GM19372 (cell line): ENCODE measurements around the gene SLC39A7.
A peak's percentile ranks its signal among the peaks of the same experiment; 100 is the strongest.

Experiments used
- ATAC-seq: cut with Tn5 transposase; IDR thresholded peaks from one replicate; pipeline ENCODE4 v1.9.1; 2021; ENCODE audit warnings: mild to moderate bottlenecking, low read depth, moderate library complexity; ENCODE audit not compliant: unreplicated experiment

Gene SLC39A7, protein sequence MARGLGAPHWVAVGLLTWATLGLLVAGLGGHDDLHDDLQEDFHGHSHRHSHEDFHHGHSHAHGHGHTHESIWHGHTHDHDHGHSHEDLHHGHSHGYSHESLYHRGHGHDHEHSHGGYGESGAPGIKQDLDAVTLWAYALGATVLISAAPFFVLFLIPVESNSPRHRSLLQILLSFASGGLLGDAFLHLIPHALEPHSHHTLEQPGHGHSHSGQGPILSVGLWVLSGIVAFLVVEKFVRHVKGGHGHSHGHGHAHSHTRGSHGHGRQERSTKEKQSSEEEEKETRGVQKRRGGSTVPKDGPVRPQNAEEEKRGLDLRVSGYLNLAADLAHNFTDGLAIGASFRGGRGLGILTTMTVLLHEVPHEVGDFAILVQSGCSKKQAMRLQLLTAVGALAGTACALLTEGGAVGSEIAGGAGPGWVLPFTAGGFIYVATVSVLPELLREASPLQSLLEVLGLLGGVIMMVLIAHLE

DNA sequence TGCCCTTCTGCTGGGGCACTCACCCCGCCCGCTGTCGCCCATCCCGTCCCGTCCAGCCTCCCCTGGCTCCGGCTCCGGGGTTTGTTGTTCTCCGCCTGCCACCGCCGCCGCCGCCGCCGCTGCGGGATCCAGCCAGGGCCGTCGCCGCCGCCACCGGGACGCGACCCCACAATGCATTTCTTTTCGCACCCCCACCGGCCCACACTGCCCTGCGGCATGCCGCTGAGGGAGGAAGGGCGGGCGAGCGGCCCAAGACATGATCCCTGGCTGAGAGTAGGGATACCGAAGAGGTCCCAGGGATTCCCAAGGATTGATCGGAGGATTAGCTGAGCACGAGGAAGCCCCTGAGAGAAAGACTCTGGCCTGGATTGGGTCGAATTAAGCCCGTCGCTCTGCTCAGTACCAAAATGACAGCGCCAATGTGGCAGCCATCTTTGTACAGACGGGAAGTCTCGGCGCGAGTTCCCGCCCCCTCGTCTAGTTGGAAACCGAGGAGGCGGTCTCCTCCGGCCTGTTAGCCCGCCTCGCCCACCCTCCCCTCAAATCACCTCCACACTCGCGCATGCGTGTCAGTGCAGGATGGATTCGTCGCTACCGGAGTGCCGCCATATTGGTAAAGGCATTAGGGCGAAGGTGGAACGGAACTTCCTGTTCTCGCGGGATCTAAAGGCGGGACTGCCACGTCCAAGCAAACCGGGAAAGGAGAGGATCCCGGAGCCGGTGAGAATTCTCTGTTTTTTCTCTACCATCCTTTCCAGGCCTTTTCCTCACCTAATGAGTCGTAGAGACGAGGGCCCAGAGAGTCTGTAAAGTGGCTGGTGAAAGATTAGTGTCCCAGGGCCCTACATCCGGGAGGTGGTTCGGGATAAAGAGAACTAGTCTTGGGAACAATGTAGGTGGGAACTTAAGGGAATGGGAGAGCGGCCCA is at the start of gene SLC39A7, which contains the start of gene RXRB:
TSS of gene SLC39A7 (plus strand) at position 649 of the 928 bp plus-strand sequence. CDS start 379 bp downstream, outside the sequence.
TSS of gene RXRB (minus strand) at position 447 of the 928 bp plus-strand sequence. CDS start at position 258, 189 bp downstream.
- peak; percentile 64 for ATAC-seq

DNA sequence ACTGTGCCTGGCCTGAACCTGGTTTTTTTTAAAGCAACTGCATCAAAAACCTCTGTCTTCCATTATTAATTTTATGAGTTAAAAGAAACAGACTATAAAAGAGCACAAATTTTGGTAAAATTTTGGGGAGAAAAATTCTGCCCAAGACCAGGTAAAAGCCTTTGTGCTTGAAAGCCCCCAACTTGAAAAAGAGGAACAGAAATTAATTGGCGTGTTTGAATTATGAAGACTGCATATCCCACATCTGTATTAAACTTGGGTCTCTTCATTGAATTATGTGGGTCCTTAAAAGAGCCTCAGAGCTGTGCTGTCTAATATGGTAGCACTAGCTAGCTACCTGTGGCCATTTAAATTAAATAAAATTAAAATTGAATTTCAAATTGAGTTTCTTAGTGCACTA is 49.6 kb upstream of the SLC39A7 start:
- no peak for ATAC-seq

- ATAC-seq: no peak
These were observed 46.3 kb upstream of the SLC39A7 start for GRCh38 chr6:33154349-33154748.

GRCh38 chr6:33156561-33156960 is 44.1 kb upstream of the SLC39A7 start:
- ATAC-seq: no peak

DNA sequence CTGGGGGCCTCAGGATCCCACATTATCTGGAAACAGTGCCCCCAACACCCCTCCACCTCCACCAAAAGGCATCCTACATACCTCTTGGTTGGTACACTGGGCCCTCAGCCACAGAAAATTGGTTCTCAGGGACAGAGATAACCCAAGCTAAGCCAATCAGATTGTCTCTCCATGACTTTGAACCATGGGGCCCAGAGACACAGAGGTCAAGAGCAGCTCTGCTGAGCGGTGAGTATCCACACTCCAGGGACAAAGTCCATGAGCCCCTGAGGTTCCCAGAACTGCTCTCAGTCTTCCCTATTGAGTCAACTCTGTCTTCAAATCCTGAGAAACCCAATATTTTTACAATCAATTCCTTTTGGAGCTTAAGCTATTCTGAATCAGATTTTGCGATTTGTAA is 43.7 kb upstream of the SLC39A7 start:
- no peak for ATAC-seq

- ATAC-seq: no peak
These were observed 40.6 kb upstream of the SLC39A7 start for GRCh38 chr6:33160096-33160495.

- ATAC-seq: no peak
These were observed 39.8 kb upstream of the SLC39A7 start for GRCh38 chr6:33160728-33161344.

DNA sequence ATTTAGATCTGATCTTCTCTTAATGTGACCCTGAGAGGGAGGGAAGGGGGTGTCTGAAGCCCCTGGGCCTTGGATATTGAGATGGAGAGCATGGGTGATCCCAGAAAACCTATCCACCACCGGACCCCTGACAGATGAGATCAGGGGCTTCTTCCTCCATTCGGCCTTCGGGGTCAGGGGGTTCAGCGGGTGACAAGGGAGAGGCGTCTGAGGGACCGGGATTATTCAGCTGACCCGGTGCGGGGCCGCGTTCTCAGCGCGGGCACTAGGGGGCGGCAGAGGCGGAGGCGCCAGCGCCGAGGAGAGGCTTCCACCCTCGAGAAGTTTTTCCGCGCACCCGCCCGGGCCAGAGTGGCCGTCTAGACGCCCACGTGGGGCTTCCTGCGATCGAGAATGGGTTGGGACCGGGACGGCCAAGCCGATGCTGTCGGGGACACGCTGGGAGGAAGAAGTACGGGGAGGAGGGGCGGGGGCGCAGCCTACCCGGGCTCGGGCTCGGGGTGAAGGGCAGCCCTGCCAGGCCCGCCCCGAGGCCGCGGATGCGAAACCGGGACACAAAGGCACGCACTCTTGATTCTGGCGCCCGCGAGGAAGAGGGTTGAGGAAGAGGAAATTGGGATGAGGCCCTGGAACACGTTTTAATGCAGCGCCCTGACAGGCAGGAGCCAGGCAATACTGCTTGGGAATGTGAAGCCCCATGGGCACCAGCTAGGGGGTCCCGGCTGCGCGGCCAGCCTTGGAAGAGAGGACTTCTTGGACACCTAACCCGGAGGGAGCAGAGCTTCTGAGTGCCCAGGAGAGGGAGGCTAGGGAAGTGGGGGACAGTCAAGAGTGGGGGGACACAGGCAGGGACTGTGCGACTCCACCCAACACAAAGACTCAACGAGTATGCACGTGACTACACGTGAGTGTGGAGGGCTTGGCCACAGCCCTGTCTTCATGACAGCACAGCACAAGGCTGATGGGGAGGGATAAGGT is 39.0 kb upstream of the SLC39A7 start:
- ATAC-seq: no peak

DNA sequence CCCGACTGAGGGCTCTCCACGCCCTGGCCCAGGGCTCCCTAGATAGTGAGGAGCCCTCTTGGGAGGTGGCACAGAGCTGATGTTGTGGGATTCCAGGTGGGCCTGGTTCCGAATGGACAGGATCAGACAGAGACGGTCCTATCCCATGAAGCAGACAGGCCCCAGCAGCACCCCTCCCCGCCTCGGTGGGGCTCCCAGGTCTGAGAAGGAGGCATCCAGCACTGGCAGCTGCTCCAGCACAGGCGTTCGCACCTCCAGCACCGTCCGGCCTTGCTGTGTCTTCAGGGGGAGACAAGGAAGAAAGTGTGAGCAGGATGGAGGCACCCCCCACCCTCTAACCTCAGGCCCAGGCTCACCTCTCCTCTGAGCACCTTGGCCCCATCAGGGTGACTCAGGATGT is 37.1 kb upstream of the SLC39A7 start:
- no peak for ATAC-seq

DNA sequence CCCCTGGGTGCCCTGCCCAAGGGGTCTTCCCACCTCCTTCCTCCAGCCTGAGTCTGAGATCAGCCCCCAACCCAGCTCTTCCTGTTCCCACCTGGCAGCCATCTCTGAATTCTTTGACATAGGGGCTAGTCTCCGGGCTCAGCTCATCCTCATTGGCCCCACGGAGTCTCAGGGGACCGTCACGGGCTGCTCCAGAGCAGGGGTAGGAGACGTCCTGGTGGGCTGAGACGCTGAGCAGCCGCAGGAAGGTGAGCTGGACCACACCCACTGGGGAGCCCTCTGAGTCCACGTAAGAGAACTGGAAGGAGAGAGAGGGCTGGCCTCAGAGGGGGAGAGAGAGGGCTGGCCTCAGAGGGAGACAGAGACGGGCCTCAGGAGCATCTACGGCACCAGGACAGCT is 36.5 kb upstream of the SLC39A7 start:
- ATAC-seq: no peak

DNA sequence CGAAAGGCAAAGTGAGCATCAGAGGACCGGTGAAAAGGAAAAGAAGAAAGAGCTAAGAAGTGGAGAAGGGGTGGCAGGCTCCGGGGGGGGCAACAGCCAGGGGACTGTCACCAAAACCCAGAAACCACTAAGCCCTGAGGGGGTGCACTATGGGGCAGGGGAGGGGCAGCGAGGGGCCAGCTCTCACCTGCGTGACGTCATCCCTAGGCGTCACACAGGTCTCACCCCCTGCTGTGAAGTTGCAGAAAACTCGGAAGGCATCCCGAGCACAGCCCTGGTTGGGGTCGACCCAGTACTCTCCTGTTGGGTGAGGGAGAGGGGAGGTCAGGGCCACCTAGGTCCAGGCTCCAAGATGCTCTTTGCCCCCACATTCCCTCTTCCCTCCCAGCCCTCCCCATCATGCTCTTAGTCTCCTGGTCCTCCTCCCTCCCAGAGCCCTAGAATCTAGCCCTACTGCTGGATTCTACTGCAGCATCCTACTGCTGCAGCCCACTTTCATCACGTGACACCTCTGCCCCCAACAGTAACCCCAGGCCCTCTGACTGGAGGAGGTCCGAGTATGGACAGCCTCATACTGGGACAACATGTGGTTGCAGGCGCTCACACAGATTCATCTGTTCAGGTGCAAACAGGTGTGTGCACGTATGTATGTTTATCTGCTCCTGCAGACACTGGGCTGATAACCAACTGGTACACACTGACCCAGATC is 35.8 kb upstream of the SLC39A7 start:
- ATAC-seq: no peak

- no peak for ATAC-seq
These were observed 34.9 kb upstream of the SLC39A7 start for GRCh38 chr6:33165581-33166258.

DNA sequence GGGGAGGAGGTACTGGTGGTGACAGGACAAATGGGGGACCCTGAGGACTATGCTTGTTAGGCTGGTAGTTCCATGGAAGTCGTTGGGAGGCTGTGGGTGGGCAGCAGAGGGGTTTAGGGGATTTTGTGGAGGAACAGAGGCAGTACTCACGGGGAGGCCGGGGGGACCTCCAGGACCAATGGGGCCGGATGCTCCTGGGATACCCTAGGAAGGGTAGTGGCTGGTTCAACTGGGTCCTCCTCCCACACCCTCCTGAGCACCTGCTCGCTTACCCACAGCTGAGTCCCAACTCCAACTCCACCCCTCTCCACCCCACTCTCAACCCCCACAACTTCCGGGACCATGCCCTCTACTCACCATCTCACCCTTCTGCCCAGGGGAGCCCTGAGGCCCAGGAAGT is 34.3 kb upstream of the SLC39A7 start:
- no peak for ATAC-seq

DNA sequence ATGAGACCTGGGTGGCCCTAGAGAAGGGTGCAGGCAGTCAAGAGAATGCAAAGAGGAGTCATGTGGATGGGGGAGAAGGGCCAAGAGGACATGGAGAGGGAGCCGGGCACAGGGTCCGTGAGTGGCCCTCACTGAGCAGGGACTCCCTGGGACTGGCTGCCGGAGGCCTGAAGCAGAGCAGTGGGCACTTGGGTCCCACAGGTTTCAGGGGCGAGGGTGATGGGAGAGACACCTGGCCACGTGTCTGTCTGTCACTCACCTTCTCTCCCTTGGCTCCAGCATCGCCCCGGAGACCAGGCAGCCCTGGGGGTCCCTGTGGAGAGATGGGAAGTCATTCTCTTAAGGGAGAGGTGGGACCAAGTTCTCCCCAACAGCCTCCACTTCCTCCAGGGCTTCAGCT is 33.9 kb upstream of the SLC39A7 start:
- no peak for ATAC-seq

DNA sequence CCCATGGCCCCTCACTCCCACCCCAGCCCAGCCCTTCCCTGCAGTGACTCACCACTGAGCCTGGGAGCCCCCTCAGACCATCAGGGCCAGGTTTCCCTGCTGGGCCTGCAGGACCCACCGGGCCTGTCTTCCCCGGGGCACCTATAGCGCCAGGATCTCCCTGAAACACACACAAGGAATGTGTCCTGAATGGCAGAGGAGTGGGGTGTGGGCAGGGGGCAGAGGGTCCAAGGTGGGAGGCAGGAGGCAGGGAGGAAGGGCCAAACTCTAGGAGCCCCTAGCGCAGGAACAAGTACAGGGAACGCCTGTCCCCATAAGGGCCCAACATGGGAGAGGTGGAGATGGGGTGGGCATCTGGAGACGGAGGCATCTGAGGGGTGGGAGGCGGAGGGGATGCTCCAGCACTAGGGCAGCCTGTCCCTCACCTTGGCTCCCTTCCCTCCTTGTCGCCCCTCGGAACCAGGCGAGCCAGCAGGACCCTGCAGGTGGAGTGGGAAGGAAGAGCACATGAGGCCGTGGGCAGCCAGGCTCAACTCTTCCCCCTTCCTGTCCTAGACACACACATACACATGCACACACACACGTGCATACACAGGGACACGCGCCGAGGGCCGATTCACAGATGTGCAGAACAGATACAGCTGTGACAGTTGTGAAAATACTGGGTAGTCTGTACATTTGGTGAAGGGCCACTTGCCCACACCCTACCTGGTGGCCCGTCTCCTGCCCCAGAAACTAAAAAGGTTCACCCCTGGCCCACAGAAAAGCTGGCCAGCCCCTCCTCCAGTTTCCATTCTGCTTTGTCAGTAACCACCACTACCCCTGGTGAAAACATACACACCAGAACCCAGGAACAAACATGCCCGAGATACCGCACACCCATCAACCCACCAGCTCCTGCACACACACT is 33.0 kb upstream of the SLC39A7 start:
- ATAC-seq: no peak

GRCh38 chr6:33168284-33168601 is 32.4 kb upstream of the SLC39A7 start:
- no peak for ATAC-seq

GRCh38 chr6:33168639-33169038 is 32.0 kb upstream of the SLC39A7 start:
- no peak for ATAC-seq
